ENCODE measurements around the gene DNAL4.
A peak's percentile ranks its signal among the peaks of the same experiment; 100 is the strongest.
"Not testable (repeated sequence)": the region's sequence is repeated elsewhere in the genome, so short reads cannot be mapped to it uniquely, and the experiment has no call there.

DNAL4 gene

DNA sequence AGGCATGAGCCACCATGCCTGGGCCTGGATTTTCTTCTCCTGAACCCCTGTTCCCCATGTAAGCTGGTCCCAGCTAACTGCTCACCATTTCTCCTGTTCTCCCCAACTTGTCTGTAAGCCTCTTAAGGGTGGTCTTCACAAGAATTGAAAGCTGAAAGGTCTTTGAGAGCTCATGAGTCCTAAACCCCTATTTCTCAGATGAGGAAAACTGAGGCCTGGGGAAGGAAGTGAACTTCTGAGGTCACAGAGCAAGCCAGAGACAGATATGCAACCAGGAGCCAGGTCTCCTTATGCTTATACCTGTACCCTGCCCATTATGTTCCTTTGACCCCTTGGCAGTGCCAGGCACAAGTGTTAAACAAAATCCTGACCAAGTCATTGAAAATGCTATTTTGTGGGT is 33.6 kb upstream of the DNAL4 start:
- no peak for DNase-seq (ENCODE audit: low spot score)

DNA sequence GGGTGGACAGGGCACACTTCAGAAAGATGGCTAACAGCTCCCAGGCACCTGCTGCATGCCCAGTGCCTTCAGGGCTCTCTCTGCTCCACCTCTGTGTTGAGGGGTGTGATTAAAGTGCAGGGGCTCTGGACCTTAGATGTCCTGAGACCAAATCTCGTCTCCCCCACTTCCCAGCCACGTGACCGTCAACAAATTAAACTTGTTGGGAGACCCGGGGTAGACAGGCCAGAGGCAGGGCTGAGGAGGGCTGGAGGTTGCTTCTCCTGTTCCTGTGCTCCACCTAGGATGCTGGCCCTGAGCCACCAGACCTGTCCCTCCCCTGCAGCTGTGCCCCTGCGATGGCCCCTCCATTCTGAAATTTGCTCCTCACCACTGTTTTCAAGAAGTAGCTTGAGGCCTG is 32.9 kb upstream of the DNAL4 start:
- DNase-seq (ENCODE audit: low spot score) = no peak

GRCh38 chr22:38826386-38826785 is 32.4 kb upstream of the DNAL4 start:
- DNase-seq (ENCODE audit: low spot score) = no peak

GRCh38 chr22:38824585-38824984 is 30.6 kb upstream of the DNAL4 start:
- peak; percentile 82 for DNase-seq (ENCODE audit: low spot score)

DNA sequence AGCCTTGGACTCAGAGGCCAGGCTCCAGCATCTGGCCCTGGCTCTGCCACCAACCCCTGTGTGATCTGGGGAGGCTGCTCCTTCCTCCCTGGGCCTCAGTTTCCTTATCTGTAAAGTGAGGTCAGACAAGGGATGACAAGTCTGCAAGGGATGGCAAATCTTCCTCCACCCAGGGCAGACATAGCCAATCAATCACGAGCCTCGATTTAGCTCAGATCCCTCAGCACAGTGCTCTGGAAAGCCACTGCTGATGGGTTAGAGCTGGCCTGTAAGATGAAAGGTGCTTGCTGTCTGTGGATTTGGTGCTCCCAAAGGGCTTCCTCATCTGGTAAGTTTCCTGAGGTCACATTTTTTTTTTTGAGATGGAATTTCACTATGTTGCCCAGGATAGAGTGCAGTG is 29.7 kb upstream of the DNAL4 start:
- no peak for DNase-seq (ENCODE audit: low spot score)

- DNase-seq (ENCODE audit: low spot score) = no peak
Measured at GRCh38 chr22:38823076-38823475, 29.1 kb upstream of the DNAL4 start.

- DNase-seq (ENCODE audit: low spot score) = peak; percentile 19
Measured at GRCh38 chr22:38820020-38820419, 26.1 kb upstream of the DNAL4 start.

- no peak for DNase-seq (ENCODE audit: low spot score)
Measured at GRCh38 chr22:38819387-38819940, 25.5 kb upstream of the DNAL4 start.

GRCh38 chr22:38817196-38817595 is 23.3 kb upstream of the DNAL4 start:
- DNase-seq (ENCODE audit: low spot score) = no peak

- DNase-seq (ENCODE audit: low spot score) = no peak
Measured at GRCh38 chr22:38815842-38816241, 21.9 kb upstream of the DNAL4 start.

- no peak for DNase-seq (ENCODE audit: low spot score)
Measured at GRCh38 chr22:38811241-38811640, 17.3 kb upstream of the DNAL4 start.

GRCh38 chr22:38805041-38805593 is 11.2 kb upstream of the DNAL4 start:
- DNase-seq (ENCODE audit: low spot score) = not testable (repeated sequence)

- DNase-seq (ENCODE audit: low spot score) = no peak
Measured at GRCh38 chr22:38802671-38803121, 8.8 kb upstream of the DNAL4 start.

DNA sequence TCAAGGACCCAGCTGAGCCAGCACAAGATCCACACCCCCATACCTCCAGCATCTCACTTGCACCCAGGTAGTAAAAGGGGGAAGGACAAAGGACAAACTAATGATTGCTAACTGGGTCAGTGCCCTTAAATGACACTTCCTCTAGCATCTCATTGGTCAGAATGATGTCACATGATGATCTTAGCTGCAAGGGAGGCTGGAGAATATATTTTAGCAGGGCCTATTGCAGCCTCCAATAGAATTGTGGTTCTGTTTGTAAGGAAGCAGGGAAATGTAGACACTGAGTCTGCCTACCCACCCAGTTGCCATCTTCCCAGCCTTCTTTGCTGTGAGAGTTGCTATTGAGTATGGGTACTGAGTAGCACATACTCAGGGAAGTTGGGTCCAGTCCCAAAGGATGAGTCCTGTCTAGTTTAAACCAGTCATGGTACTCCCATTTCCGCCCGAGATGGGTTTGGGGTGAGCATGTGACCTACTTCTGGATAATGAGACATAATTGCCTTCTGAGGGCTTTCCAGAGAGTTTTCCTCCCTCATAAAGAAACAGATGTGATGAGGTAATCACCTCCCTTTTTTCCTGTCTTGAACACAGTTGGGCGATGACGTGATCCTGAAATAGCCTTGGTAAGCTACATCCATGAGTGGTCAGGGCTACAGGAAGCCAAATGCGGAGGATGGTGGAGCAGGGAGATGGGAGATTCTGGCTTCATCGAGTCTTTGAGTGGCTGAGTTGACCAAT is 5.5 kb upstream of the DNAL4 start:
- no peak for DNase-seq (ENCODE audit: low spot score)

- DNase-seq (ENCODE audit: low spot score) = no peak
Measured at GRCh38 chr22:38798496-38798895, 4.6 kb upstream of the DNAL4 start.

GRCh38 chr22:38796262-38796957 is 2.5 kb upstream of the DNAL4 start:
- DNase-seq (ENCODE audit: low spot score) = no peak

DNA sequence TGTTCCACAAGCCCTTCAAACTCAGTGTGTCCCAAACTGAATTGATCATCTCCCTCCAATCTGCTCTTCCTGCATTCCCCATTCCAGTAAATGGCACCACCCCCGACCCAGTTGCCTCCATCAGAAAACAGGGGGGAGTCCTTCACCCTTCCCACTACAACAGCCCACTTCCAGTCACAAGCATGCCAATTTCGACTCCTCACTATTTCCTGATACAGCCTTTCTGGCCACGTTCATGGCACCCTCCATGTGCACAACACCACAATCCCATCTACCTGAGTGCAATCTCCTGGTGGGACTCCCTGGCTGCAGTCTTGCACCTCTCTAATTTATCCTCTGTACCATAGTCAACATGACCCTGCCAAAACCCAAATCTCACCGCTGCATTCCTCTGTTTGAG is 1.6 kb upstream of the DNAL4 start:
- no peak for DNase-seq (ENCODE audit: low spot score)

- no peak for DNase-seq (ENCODE audit: low spot score)
Measured at GRCh38 chr22:38793317-38793716, 626 bp downstream of the DNAL4 start.

DNA sequence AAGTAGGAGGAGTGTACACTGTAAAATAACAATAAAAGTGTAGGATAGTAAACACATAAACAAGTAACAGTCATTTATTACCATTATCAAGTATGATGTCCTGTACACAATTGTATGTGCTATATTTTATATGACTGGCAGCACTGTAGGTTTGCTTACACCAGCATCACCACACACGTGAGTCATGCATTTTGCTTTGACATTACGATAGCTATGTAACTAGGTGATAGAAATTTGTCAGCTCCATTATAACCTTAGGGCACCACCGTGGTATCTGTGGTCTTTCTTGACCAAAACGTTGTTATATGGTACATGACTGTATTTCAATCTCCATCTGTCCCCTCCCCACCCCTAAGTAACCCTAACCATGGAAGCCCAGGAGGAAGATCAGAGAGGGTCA is 1.1 kb downstream of the DNAL4 start:
- no peak for DNase-seq (ENCODE audit: low spot score)

DNA sequence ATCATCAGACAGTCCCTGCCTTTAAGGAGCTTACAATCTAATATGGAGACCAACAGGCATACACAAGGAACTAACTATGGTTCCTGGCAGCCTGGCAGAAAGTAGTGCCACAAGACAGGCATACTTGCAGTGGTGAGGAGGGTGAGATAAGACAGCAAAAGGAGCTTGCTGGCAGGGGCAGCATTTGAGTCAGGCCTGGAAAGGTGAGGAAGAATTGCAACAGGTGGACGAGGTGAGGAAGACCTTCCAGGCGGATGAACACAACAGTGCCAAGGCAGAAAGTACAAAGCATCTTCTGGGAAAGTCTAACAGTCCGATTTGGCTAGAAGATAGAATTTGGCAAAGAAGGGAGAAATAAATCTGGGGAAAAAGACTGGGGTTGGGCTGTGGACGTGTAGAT is 4.3 kb downstream of the DNAL4 start:
- DNase-seq (ENCODE audit: low spot score) = no peak

GRCh38 chr22:38788846-38789245 is 5.1 kb downstream of the DNAL4 start:
- DNase-seq (ENCODE audit: low spot score) = no peak

GRCh38 chr22:38788021-38788816 is 5.7 kb downstream of the DNAL4 start:
- no peak for DNase-seq (ENCODE audit: low spot score)

Data from NAMALWA (cell line).